Jurkat, Clone E6-1 (cell line): ENCODE data around the gene PLCD4. TPM values are rescaled to one million over a fixed set of nuclear protein-coding genes. Genes with fewer than 3 reads are reported as not detected.
A peak's percentile ranks its signal among the peaks of the same experiment; 100 is the strongest.

Experiments
- DNase-seq: peaks from one replicate; pipeline ENCODE4 v3.0.0-alpha.2; 2011; ENCODE audit warnings: low read depth, low spot score
- H3K4me3 ChIP-seq: 2 replicates; pipeline ENCODE4 v1.5.1; 2011; ENCODE audit warnings: mild to moderate bottlenecking, low read length, control low read depth, moderate library complexity
- polyA plus RNA-seq: library from polyadenylated mRNA; unstranded; fragments of >200 nt; gene quantifications from one replicate; pipeline ENCODE4 v1.2.1, GENCODE V29; 2012; ENCODE audit warnings: missing spikeins; ENCODE audit not compliant: insufficient read length, insufficient read depth

The PLCD4 gene
- 6.3 TPM for polyA plus RNA-seq

- no peak within 1 kb of the TSS for H3K4me3 ChIP-seq
- DNase-seq: no peak
Observed at GRCh38 chr2:218607436-218608115, at the start of gene PLCD4. TSS of gene PLCD4 (plus strand) at chr2:218607899. CDS start at chr2:218615740, 7,841 bp downstream.

- DNase-seq: no peak
- H3K4me3 ChIP-seq: no peak overlapping the region
Observed at GRCh38 chr2:218557941-218558340, 49.8 kb upstream of the PLCD4 start.

- no peak for DNase-seq
- H3K4me3 ChIP-seq: no peak overlapping the region
Observed at GRCh38 chr2:218558986-218559385, 48.7 kb upstream of the PLCD4 start.

- H3K4me3 ChIP-seq: no peak overlapping the region
- no peak for DNase-seq
Observed at GRCh38 chr2:218564056-218564455, 43.6 kb upstream of the PLCD4 start.

DNA sequence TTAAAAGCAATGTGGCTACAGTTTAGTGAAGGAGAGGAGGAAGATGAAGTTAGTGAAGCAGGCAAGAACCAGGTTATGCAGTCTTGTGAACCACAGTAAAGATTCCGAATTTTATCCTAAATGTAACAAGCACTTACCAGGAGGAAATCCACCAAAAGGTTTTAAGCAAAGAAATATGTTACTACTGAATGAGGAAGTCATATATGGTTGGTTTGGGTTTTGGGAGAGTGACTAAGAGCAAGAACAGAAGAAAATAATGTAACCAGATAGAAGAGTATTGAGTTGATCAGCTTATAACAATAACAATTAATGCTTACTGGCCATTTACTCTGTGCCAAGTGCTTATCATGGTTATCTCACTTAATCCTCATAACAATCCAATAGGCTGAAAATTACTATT lies 41.4 kb upstream of the PLCD4 start:
- no peak overlapping the region for H3K4me3 ChIP-seq
- DNase-seq: no peak

- no peak for DNase-seq
- H3K4me3 ChIP-seq: peak overlapping the region; percentile 96
Observed at GRCh38 chr2:218567797-218568189, 39.9 kb upstream of the PLCD4 start.

DNA sequence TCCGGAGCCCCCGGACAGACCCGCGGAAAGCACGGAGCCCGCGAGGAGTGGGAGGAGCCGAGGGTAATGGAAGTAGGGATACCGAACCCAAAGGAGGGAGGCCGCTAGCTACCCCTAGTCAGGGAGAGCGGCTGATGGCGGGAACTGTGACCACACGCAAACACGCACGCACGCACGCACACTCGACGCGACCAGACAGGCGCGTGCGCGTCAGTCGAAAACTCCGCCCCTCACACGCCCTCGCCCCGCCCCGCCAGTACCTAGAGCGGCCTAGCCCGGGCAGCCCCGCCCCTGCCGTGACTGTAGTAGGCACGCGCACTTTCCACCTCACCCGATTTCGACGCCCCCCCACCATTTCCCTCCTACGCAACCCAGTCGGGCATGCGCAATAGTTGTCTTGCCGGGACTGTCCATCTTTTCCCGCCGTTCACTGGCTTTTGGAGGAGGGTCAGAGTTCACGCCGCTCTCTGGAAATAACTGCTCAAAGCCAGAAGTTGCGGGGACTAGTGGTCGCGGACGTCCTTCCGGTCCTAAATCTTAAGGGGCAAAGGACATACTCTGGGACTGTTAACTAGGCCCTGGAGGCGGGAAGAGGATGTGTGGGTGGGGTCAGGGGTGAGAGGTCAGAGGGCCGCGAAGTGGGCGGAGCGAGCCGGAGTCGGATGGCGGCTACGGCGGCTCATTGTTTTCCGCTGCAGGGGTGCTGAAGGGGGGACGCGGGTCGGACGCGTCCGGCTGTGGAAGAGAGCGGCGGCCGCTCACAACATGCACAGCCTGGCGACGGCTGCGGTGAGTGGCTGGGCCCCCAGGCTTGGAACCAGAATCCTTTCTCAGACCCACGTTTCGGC lies 39.3 kb upstream of the PLCD4 start, which contains the start of the genes CNOT9 and USP37:
Gene CNOT9, plus strand, starts transcription at position 650 of the 848 bp plus-strand sequence. Its CDS starts 116 bp downstream, at position 766.
Gene USP37, minus strand, starts transcription at position 162 of the 848 bp plus-strand sequence. CDS start 9,698 bp downstream, outside the sequence.
- DNase-seq: peak; percentile 97
- peak within 1 kb of the TSS; percentile 96 for H3K4me3 ChIP-seq

DNA sequence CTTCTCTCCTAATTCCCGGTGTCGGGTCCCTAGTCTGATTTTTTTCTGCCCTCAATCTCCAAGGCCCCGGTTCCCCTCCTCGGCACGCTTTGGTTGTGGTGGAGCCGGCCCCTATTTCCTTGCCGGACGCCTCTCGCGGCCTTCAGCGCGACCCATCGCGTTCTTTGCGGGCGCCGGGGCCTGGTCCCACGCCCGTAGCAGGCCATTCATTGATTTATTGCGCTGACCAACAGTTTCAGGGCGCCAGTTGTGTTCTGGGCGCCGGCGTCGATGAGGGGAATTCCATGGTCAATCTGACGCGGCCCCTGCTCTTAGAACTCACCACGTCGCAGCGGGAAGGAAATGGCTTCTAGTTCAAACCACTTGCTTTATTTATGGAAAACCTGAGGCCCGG lies 38.7 kb upstream of the PLCD4 start:
- DNase-seq: peak; percentile 23

GRCh38 chr2:218569661-218570500 lies 37.8 kb upstream of the PLCD4 start:
- DNase-seq: no peak
- H3K4me3 ChIP-seq: peak overlapping the region; percentile 95

More for the DNA sequence above, 38.7 kb upstream of the PLCD4 start:
- peak overlapping the region; percentile 95 for H3K4me3 ChIP-seq

DNA sequence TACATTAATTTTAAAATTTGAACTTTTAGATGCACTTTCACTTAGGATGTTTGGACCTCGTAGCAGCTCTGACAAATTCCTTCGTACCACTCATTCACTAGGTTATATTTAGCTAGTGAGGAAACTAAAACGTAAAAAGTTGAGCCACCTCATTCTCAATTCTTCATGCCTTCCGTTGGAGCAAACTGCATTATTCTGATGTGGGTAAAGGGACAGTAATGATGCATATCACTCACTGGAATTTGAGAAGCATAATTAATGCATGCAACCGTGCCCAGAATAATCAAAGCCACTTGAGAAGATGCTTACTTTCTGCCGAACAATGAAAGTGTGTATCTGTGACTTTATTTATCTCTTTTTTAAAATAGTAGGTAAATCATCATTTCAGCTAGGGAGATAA lies 36.8 kb upstream of the PLCD4 start:
- DNase-seq: no peak
- H3K4me3 ChIP-seq: peak overlapping the region; percentile 95; the same call in 1 of the 2 replicates

DNA sequence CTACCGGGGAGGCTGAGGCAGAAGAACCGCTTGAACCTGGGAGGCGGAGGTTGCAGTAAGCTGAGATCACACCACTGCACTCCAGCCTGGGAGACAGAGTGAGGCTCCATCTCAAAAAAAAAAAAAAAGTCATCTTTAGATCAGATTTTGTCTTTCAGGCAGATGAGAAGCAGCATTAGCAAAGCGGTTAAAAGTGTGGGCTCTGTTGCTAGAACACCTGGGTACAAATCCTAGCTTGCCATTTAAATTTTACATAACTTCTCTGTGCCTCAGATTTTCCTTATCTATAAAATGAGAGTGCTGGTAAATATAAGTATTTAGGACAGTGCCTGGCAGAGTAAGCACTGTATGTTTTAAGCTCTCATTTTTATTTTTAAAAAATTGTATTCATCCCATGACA lies 30.8 kb upstream of the PLCD4 start:
- DNase-seq: no peak
- H3K4me3 ChIP-seq: no peak overlapping the region

DNA sequence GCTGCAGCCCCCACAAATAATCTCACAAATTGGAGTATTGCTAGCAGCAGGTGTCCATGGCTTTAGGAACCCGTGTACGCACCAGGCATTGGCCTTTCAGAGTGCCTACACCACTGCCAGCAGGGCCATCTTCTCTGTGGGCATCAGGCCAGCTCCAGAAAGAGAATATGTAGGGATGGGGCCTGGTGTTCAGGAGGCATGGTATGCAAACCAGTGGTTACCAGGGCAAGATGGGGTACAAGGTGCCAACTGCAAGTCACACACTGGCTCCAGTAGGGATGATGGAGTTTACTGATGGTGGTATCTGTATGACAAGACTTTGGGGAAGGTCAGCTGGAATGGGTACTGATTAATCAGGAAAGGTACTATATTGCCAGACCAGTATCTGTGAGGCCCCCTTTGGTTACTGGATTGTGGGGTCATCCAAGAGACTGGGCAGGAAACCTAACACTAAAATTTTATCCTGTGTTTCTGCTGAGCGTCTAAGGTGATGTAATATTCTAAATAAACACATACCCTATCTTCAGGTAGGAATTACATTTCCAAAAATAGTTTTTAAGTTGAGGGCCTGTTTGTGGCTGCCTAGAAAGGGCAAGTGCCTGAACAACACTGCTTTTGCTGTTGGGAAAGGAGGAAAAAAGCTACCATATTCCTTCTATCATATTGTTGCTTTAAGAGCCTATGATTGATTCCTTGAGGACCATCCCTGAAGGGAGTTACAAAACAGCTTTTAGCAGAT lies 30.0 kb upstream of the PLCD4 start:
- H3K4me3 ChIP-seq: no peak overlapping the region
- DNase-seq: no peak

GRCh38 chr2:218578272-218578877 lies 29.3 kb upstream of the PLCD4 start:
- DNase-seq: no peak
- H3K4me3 ChIP-seq: no peak overlapping the region

- H3K4me3 ChIP-seq: no peak overlapping the region
- DNase-seq: no peak
Observed at GRCh38 chr2:218582076-218582475, 25.6 kb upstream of the PLCD4 start.

DNA sequence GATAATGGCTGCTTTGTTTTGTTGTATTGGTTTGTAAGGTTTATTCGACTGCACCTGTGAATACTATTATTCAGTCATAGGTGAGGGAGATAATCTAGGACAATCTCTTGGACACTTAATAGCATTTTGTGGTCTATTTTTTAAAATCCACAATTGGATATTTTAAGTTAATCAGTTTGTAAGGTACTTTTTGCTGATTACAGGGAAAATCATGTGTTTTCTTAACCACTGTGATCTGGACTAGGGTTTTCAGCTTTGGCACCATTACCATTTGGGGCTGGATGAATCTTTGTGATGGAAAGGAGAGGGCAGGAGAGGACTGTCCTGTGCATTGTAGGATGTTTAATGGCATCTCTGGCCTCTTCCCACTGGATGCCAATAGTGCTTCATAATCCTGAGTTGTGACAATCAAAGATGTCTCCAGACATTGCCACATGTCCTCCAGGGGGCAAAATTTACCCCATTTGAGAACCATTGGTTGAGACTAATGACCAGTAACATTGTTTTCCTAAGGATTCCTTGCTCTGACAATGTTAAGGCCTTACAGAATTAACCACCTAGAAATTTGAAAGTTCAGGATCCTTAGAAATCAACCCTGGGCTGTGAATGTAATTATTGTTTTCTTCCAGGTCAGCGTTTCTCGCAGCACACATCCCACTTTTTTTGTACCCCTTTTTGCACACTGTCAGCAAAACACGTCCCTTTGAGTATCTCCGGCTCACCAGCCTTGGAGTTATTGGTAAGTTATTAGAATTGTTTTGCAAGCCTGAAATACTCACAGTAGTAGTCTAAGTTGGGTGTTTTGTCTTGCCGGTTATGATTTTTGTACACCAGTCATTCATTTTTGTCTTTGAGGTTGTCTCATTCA lies 23.5 kb upstream of the PLCD4 start:
- H3K4me3 ChIP-seq: no peak overlapping the region
- no peak for DNase-seq

DNA sequence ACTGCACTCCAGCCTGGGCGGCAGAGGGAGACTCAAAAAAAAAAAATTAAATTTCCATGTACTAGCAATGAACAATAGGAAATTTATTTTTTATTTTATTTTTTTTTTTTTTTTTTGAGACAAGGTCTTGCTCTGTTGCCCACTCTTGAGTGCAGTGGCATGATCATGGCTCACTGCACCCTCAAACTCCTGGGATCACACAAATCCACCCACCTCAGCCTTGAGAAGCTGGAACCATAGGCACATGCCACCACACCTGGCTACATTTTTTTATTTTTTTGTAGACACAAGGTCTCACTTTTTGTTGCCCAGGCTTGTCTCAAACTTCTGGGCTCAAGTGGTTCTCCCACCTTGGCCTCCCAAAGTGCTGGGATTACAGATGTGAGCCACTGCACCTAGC lies 22.2 kb upstream of the PLCD4 start:
- DNase-seq: no peak
- no peak overlapping the region for H3K4me3 ChIP-seq

GRCh38 chr2:218605432-218605831 lies 2.3 kb upstream of the PLCD4 start:
- DNase-seq: no peak

More at GRCh38 chr2:218605432-218605831, 2.3 kb upstream of the PLCD4 start:
- no peak overlapping the region for H3K4me3 ChIP-seq
